ENCODE data around the gene SLC23A3.

DNA sequence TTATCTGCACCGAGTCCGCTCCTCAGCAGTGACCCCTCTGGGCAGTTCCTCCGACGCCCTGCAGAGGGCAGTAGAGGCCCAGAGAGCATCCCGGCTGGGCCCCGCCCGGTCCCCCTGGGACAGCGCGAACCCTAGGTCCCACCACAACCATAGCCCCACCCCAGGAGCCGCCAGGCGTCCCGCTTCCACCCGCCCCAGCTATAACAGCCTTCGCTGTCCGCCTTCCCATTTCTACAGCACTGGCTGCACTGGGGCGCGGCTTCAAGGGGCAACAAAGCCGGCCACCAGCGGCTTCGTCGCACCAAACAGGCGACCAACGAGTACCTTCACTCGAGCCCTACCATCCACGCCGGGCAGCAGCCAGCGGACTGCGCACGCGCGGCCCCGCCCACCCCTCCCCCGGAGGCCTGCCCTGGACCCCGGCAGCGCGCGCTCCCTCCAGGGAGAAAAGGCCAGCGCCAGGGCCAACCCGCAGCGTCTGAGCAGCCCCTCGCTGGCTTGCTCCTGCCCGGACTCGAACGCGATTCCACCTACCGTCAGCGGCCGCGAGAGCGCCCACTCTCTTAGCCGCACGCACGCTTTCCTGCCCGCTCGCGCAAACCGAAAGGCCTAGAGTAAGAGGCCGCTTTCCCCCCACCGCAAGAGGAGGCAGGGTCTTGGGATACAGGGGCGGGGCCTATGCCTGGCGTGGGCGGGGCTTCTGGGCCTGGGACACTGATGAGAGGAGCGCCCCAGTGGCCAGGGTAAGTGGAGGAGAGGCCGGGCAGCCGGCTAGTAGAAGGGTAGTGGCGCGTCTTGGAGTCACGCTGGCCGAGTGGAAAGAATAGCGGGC is 9.4 kb downstream of the SLC23A3 start, which contains the start of gene NHEJ1:
- TF ChIP-seq, protein P1, sequence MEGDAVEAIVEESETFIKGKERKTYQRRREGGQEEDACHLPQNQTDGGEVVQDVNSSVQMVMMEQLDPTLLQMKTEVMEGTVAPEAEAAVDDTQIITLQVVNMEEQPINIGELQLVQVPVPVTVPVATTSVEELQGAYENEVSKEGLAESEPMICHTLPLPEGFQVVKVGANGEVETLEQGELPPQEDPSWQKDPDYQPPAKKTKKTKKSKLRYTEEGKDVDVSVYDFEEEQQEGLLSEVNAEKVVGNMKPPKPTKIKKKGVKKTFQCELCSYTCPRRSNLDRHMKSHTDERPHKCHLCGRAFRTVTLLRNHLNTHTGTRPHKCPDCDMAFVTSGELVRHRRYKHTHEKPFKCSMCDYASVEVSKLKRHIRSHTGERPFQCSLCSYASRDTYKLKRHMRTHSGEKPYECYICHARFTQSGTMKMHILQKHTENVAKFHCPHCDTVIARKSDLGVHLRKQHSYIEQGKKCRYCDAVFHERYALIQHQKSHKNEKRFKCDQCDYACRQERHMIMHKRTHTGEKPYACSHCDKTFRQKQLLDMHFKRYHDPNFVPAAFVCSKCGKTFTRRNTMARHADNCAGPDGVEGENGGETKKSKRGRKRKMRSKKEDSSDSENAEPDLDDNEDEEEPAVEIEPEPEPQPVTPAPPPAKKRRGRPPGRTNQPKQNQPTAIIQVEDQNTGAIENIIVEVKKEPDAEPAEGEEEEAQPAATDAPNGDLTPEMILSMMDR (IDR thresholded peaks at IDR 0.05; ENCODE audit: low read length) = peak; percentile 89
- no peak for TF ChIP-seq EZH2 (IDR thresholded peaks at IDR 0.05; ENCODE audit: borderline replicate concordance, low read length)
